ENCODE data around the gene QPRT. TPM values are rescaled to one million over a fixed set of nuclear protein-coding genes. Genes with fewer than 3 reads are reported as not detected.
"Not testable (repeated sequence)": the region's sequence is repeated elsewhere in the genome, so short reads cannot be mapped to it uniquely, and the experiment has no call there.

Gene QPRT
- 10 to 100 TPM; 25.3 to 54.6 (median 25.4) TPM for total RNA-seq
- long read RNA-seq, donor 1, transcript QPRT-202 (4 exons, 2,343 nt): major isoform, 23 of 30 reads
- long read RNA-seq, donor 1, partial matches to known transcripts: 2 of 30 reads
- long read RNA-seq, donor 1, other reads (novel, unspliced or antisense): 3 of 30 reads
- long read RNA-seq, donor 2, transcript QPRT-202 (4 exons, 2,343 nt): major isoform, 25 of 38 reads
- long read RNA-seq, donor 2, partial matches to known transcripts: 3 of 38 reads
- long read RNA-seq, donor 2, other reads (novel, unspliced or antisense): 7 of 38 reads

DNA sequence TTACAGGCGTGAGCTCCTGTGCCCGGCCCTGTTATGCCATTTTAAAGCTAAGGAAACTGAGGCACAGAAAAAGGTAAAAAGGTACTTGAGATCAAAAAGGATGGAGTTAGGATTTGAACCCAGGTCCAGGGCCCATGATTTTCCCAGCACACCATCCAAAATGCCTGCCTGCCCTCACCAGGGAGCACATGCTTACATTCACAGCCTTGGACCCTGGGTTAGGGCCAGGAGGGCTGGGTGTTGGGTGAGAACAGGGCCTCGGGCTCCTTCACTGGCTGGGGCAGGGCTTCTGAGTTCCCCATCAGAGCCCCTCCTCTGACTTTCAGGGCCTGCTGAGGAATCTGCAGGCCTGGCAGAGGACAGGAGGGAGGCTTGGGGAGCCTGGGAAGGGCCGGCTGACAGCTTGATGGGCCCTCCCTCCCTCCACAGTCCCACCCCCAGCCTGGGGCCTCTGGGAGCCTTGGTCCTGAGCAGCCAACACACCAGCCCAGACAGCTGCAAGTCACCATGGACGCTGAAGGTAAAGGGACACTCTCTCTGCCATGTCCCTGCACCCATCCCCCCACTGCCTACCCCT, at the start of gene QPRT:
Gene QPRT (plus strand): TSS at position 490 of the 577 bp plus-strand sequence. CDS start 18 bp downstream, at position 508.
- DNase-seq: peak; percentile 72 to 79 (median 79)
- Histone ChIP-seq H3K4me1 (ENCODE audit: low read depth) (peaks cover 13% of the 10 kb centered on the region), H3K36me3 (ENCODE audit: low read depth) (no peaks in the 10 kb centered on the region), H3K4me3 (no peak within 1 kb of the TSS), H3K9me3 (no peaks in the 10 kb centered on the region)
- ATAC-seq: peak; percentile 74
- intact Hi-C loops (cut with DNase I, micrococcal nuclease): no loop called here
- TF ChIP-seq, protein P1, sequence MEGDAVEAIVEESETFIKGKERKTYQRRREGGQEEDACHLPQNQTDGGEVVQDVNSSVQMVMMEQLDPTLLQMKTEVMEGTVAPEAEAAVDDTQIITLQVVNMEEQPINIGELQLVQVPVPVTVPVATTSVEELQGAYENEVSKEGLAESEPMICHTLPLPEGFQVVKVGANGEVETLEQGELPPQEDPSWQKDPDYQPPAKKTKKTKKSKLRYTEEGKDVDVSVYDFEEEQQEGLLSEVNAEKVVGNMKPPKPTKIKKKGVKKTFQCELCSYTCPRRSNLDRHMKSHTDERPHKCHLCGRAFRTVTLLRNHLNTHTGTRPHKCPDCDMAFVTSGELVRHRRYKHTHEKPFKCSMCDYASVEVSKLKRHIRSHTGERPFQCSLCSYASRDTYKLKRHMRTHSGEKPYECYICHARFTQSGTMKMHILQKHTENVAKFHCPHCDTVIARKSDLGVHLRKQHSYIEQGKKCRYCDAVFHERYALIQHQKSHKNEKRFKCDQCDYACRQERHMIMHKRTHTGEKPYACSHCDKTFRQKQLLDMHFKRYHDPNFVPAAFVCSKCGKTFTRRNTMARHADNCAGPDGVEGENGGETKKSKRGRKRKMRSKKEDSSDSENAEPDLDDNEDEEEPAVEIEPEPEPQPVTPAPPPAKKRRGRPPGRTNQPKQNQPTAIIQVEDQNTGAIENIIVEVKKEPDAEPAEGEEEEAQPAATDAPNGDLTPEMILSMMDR (IDR thresholded peaks at IDR 0.05): no peak

DNA sequence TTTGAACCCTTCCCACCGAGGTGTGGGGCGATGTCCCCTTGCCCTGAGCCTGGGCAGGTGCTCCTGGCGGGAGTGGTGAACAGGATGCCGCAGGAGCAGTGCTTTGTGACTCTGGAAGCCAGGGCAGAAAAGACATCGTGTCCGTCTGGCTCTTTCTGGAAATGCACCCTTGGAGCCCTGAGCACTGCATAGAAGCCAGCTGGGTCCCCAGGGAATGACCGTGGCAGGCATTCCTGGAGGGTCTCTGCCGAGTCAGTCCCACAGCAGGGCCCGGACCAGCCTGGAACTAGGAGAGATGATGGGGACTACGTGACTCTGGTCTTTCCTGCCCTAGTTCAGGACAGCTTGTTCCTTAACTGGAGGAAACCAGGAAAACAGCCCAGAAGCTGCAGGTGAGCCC, 49.7 kb upstream of the QPRT start:
- H3K9me3 ChIP-seq; H3K4me3 ChIP-seq; intact Hi-C loops (cut with DNase I, micrococcal nuclease); H3K4me1 ChIP-seq (ENCODE audit: low read depth); ATAC-seq; DNase-seq; H3K36me3 ChIP-seq (ENCODE audit: low read depth): not testable (repeated sequence)

DNA sequence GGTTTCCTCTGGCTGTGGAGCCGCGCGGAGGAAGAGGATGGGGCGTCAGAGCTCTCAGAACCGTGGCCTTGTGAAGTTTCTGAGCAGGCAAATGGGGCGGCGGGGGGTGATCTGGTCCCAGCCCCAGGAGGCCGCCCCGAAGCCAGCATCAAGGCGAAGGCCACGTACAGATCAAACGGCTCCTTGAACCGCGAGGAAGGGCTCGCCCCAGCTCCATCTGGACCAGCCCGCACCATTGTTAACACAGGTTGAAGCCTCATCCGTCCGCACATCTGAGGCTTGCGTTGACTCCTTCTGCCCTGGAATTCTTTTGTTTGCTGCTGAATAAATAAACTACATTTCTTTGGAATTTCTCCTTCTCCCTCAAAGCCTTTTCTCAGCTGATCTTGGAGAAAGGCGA, 47.3 kb upstream of the QPRT start:
- DNase-seq; ATAC-seq; H3K9me3 ChIP-seq; H3K36me3 ChIP-seq (ENCODE audit: low read depth); intact Hi-C loops (cut with DNase I, micrococcal nuclease); H3K4me3 ChIP-seq; H3K4me1 ChIP-seq (ENCODE audit: low read depth): not testable (repeated sequence)

DNA sequence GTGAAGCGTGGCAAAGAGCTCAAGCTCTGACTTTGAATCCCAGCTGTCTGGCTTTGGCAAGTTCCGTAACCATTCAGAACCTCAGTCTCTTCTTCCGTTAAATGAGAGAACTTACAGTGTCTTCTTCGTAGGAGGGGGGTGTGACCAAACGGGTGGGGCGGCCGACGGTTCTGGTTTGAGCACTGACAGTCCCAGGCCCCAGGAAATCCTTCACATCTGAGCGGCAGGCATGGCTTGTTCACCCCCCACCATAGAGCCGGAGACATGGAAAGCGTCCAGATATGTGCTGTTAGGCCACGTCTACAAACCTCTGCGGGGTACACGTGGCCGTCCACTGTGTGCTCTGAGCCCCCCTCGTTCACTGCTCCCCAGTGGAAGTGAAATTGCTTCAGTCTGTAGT, 43.1 kb upstream of the QPRT start:
- H3K4me1 ChIP-seq (ENCODE audit: low read depth); ATAC-seq; DNase-seq; H3K9me3 ChIP-seq; intact Hi-C loops (cut with DNase I, micrococcal nuclease); H3K36me3 ChIP-seq (ENCODE audit: low read depth); H3K4me3 ChIP-seq: not testable (repeated sequence)

DNA sequence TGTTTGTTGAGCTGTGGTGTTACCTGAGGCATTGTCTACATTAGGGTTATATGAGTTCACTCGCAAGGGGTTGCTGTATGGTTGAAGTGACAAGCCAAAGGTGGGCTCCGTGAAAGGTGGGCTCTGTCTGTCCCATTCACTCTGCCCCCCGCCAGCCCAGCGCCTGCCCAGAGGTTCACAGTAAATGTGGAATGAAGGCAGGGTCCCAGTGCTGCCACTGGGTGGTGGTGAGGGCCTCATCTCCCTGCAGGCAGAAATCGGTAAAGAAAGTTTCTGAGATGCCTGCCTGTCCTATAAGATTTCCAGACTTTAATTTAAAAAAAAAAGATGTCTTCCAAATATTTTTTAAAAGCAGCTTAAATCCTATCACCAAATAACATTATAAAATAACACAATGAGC, 42.6 kb upstream of the QPRT start:
- H3K4me1 ChIP-seq (ENCODE audit: low read depth); H3K36me3 ChIP-seq (ENCODE audit: low read depth); intact Hi-C loops (cut with DNase I, micrococcal nuclease); DNase-seq; H3K9me3 ChIP-seq; ATAC-seq; H3K4me3 ChIP-seq: not testable (repeated sequence)

DNA sequence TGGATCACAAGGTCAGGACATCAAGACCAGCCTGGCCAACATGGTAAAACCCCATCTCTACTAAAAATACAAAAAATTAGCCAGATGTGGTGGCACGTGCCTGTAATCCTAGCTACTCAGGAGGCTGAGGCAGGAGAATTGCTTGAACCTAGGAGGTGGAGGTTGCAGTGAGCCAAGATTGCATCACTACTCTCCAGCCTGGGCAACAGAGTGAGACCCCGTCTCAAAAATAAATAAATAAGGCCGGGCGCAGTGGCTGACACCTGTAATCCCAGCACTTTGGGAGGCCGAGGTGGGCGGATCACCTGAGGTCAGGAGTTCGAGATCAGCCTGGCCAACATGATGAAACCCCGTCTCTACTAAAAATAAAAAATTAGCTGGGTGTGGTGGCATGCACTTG, 40.2 kb upstream of the QPRT start:
- intact Hi-C loops (cut with DNase I, micrococcal nuclease); DNase-seq; ATAC-seq; H3K36me3 ChIP-seq (ENCODE audit: low read depth); H3K4me1 ChIP-seq (ENCODE audit: low read depth); H3K4me3 ChIP-seq; H3K9me3 ChIP-seq: not testable (repeated sequence)

DNA sequence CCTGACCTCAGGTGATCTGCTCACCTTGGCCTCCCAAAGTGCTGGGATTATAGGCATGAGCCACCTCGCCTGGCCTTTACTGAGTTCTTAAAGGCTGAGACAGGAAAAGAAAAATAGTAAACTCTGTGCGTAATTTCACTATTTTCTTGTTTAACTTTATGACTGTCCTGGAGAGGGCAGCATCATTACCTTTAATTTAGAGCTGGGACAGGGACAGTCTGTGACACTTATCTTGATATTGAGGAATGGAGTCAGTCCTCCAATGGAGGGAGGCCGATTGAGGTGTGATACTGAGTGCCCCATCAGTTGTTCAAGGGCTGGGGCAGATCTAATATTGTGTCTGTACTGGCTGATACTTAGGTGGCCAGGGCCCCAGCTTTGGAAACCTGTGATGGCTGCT, 37.4 kb upstream of the QPRT start:
- Histone ChIP-seq H3K4me3 (no peak overlapping the region), H3K36me3 (ENCODE audit: low read depth) (no peaks in the 10 kb centered on the region), H3K4me1 (ENCODE audit: low read depth) (no peaks in the 10 kb centered on the region), H3K9me3 (no peaks in the 10 kb centered on the region)
- ATAC-seq (peak; percentile 34), DNase-seq (no peak)
- TF ChIP-seq, protein P1 (IDR thresholded peaks at IDR 0.05): no peak
- intact Hi-C loops (cut with DNase I, micrococcal nuclease): no loop called here

DNA sequence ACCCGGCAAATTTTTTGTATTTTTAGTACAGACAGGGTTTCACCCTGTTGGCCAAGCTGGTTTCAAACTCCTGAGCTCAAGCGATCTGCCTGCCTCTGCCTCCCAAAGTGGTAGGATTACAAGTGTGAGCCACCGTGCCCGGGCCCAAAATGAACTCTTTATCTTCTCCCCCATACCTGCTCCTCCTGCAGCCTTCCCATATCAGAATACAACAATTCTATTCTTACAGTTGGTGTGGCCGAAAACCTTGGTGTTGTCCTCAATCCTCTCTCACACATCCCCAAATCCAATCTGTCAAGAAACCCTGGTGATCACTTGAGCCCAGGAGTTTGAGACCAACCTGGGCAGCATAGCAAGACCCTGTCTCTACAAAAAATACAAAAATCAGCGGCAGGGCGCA, 35.4 kb upstream of the QPRT start:
- no peak for ATAC-seq

More for the DNA sequence above, 35.4 kb upstream of the QPRT start:
- TF ChIP-seq, protein P1 (IDR thresholded peaks at IDR 0.05): no peak
- no peak for DNase-seq
- Histone ChIP-seq H3K4me3 (no peak overlapping the region), H3K36me3 (ENCODE audit: low read depth) (no peaks in the 10 kb centered on the region), H3K9me3 (no peaks in the 10 kb centered on the region), H3K4me1 (ENCODE audit: low read depth) (no peaks in the 10 kb centered on the region)
- intact Hi-C loops (cut with DNase I, micrococcal nuclease): no loop called here
